ENCODE data around the gene CELF3. TPM values are rescaled to one million over a fixed set of nuclear protein-coding genes. Genes with fewer than 3 reads are reported as not detected.
A peak's percentile ranks its signal among the peaks of the same experiment; 100 is the strongest.

The CELF3 gene
- total RNA-seq, 2 experiments from 2014 or later, result not detected

- CTCF ChIA-PET, result no interaction called here
- intact Hi-C loops (cut with DNase I, micrococcal nuclease), result no loop called here
- H3K27me3 Mint-ChIP-seq, result peaks cover 10% of the 10 kb centered on the region
- H3K4me1 Mint-ChIP-seq, result no peaks in the 10 kb centered on the region
- no peaks in the 10 kb centered on the region for H3K9me3 Mint-ChIP-seq (ENCODE audit: low read depth)
- ATAC-seq, result no peak
- H3K27ac Mint-ChIP-seq, result no peak overlapping the region
- H3K4me3 Mint-ChIP-seq, result no peak overlapping the region
- no peaks in the 10 kb centered on the region for H3K36me3 Mint-ChIP-seq (ENCODE audit: low read depth)
- peak; percentile 70 for DNase-seq
- POLR2A ChIA-PET, result no interaction called here
Measured at GRCh38 chr1:151710187-151710840, 6.3 kb downstream of the CELF3 start.

DNA sequence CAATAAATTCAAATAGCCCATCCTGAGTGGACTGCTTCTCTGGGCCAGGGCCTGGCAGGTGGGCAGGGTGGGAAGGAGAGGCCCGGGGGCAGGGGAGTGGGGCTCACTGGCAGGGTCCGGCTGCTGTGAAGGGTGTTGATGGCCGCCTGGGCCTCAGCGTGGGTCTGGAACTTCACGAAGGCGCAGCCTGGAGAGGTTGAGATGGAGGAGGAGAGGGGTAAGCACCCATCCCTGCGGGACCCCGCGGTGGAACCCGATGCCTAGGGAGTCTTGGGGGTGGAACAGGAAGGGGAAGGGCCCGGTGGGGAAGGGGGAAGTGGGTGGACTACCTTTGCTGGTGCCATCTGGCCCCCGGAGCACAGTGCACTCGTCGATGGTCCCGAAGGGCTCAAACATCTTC lies 7.7 kb downstream of the CELF3 start:
- no peaks in the 10 kb centered on the region for H3K36me3 Mint-ChIP-seq (ENCODE audit: low read depth)
- no peaks in the 10 kb centered on the region for H3K4me1 Mint-ChIP-seq
- no peak for ATAC-seq
- no peaks in the 10 kb centered on the region for H3K9me3 Mint-ChIP-seq (ENCODE audit: low read depth)
- no peak for DNase-seq
- intact Hi-C loops (cut with DNase I, micrococcal nuclease), result no loop called here
- no peak overlapping the region for H3K4me3 Mint-ChIP-seq
- POLR2A ChIA-PET, result no interaction called here
- CTCF ChIA-PET, result no interaction called here
- H3K27ac Mint-ChIP-seq, result no peak overlapping the region
- H3K27me3 Mint-ChIP-seq, result no peaks in the 10 kb centered on the region

DNA sequence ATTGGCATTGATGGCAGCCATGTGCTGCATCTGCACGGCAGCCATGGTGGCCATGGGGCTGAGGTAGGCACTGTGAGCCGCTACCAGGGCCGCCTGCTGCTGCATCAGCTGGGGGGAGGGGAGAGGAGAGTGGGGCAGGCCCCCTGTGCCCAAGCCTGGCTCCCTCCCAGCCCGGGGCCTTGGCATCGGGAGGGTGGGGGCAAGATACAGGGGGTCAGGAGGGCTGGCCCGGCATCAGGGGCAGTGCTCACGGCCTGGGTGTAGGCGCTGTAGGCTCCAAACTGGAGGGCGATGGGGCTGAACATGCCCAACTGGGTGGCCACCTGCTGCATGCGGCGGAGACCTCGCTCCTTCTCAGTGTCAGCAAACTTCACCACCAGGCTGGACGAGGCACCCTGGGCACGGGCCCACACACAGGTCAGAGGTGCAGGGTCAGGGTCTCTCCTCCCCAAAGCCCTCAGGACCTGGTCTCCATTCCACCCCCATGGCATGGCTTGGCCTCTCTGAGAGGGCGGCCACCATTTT lies 9.0 kb downstream of the CELF3 start:
- Mint-ChIP-seq H3K9me3 (ENCODE audit: low read depth) (no peaks in the 10 kb centered on the region), H3K4me3 (no peak overlapping the region), H3K27me3 (no peaks in the 10 kb centered on the region), H3K27ac (no peak overlapping the region), H3K4me1 (peaks cover 3% of the 10 kb centered on the region), H3K36me3 (ENCODE audit: low read depth) (no peaks in the 10 kb centered on the region)
- intact Hi-C loops (cut with DNase I, micrococcal nuclease), result no loop called here
- ATAC-seq (no peak), DNase-seq (no peak)
- ChIA-PET CTCF (no interaction called here), POLR2A (no interaction called here)

DNA sequence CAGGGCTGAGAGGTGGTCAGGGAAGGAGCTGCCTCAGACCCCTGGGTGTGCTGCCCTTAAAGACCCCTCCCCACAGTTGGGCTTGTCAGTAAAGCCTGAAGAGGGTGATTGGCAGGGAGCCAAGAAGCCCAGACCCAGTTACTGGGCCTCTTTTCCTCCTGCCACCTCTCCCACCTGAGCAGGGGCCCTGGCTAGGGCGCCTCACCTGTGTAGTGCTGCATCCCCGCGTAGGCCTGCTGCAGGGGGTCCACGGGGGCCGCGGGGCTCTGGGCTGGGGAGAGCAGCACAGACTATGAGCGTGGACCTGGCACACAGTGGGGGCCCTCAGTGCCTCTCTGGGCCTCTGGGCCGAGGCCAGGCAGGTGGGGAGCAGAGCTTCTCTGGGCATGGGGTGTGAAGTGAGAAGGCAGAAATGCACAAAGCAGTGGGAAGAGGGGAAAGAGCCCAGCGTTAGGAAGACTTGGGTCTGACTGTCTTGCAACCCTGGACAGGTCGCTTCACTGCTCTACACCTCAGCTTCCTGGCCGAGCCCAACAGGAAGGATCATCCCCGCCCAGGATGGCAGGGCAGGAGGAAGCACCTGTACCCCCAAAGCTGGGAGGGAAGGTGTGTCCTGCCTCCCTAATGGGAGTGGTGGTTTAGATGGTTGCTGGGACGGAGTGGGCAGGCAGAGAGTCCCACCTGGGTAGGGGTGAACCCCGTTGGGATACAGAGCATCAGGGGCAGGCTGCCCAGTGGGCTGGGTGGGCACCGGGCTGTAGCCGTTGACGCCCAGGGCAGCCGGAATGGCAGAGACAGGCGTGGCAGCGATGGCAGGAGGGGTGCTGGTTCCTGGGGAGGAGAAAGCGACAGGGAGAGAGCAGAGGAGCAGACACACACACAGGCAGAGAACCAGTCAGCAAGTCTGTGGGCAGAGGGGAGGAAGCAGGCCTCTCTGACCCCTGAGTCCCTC lies 9.9 kb downstream of the CELF3 start:
- H3K27me3 Mint-ChIP-seq, result no peaks in the 10 kb centered on the region
- no peak for ATAC-seq
- peaks cover 3% of the 10 kb centered on the region for H3K4me1 Mint-ChIP-seq
- no peak overlapping the region for H3K27ac Mint-ChIP-seq
- ChIA-PET POLR2A (no interaction called here), CTCF (no interaction called here)
- intact Hi-C loops (cut with DNase I, micrococcal nuclease), result no loop called here
- H3K36me3 Mint-ChIP-seq (ENCODE audit: low read depth), result no peaks in the 10 kb centered on the region
- H3K4me3 Mint-ChIP-seq, result no peak overlapping the region
- H3K9me3 Mint-ChIP-seq (ENCODE audit: low read depth), result no peaks in the 10 kb centered on the region
- no peak for DNase-seq

- intact Hi-C loops (cut with DNase I, micrococcal nuclease), result no loop called here
- Mint-ChIP-seq H3K4me3 (no peak overlapping the region), H3K4me1 (peaks cover 3% of the 10 kb centered on the region), H3K27me3 (no peaks in the 10 kb centered on the region), H3K36me3 (ENCODE audit: low read depth) (peaks cover 2% of the 10 kb centered on the region), H3K9me3 (ENCODE audit: low read depth) (no peaks in the 10 kb centered on the region), H3K27ac (no peak overlapping the region)
- no peak for ATAC-seq
- no peak for DNase-seq
- ChIA-PET CTCF (interaction anchor here (0.6 kb wide), 1 partner anchor 99 kb away, joined by 4 read pairs; no protein-coding TSS in a partner anchor), POLR2A (no interaction called here)
Measured at GRCh38 chr1:151705753-151706463, 10.7 kb downstream of the CELF3 start.

DNA sequence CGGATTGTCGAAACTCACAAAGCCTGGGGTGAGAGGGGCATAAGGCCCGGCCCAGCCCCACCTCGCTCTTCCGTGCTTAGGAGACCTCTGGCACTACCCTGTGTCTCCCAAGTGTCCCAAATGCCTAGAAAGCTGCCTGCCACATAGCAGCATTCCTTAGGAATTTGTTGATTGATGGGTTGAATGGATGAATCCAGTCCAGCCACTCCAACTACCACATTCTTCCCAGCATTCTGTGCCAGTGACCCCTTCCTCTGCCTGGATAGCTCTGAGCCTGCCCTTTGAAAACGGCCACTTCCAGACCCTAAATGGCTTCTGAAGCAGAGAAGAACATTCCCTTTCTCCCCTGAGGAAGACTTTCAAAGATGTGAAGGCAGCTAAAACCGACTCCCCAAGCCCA lies 11.5 kb downstream of the CELF3 start:
- DNase-seq (no peak), ATAC-seq (no peak)
- peaks cover 3% of the 10 kb centered on the region for H3K4me1 Mint-ChIP-seq
- H3K27ac Mint-ChIP-seq, result no peak overlapping the region
- H3K27me3 Mint-ChIP-seq, result no peaks in the 10 kb centered on the region
- POLR2A ChIA-PET, result no interaction called here
- no peaks in the 10 kb centered on the region for H3K9me3 Mint-ChIP-seq (ENCODE audit: low read depth)
- CTCF ChIA-PET, result interaction anchor here (0.6 kb wide), 3 partner anchors 95 to 257 kb away, joined by 3 to 4 read pairs (median 3); no protein-coding TSS in a partner anchor
- H3K4me3 Mint-ChIP-seq, result no peak overlapping the region
- peaks cover 2% of the 10 kb centered on the region for H3K36me3 Mint-ChIP-seq (ENCODE audit: low read depth)
- intact Hi-C loops (cut with DNase I, micrococcal nuclease), result no loop called here

DNA sequence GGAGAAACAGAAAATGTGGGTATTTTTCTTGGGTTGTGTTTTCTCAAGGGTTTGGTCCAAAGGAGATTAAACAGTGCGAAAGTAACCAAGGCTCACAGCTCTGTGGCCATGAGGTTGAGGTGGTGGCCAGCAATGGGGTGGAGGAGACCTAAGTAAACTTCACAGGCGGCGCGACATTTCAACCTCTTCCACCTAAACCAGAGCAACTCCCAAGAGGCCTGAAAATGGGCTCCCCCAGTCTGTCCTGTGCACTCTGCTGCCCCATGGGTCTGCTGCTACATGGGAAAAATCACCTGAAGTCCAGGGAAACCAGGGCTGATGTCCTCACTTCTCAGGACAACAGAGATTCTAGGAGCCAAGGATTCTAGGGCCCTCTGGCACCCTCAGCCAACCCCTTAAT lies 12.4 kb downstream of the CELF3 start:
- H3K27me3 Mint-ChIP-seq, result no peaks in the 10 kb centered on the region
- peaks cover 3% of the 10 kb centered on the region for H3K4me1 Mint-ChIP-seq
- H3K4me3 Mint-ChIP-seq, result no peak overlapping the region
- no peak overlapping the region for H3K27ac Mint-ChIP-seq
- DNase-seq (no peak), ATAC-seq (no peak)
- no peaks in the 10 kb centered on the region for H3K9me3 Mint-ChIP-seq (ENCODE audit: low read depth)
- CTCF ChIA-PET, result no interaction called here
- H3K36me3 Mint-ChIP-seq (ENCODE audit: low read depth), result peaks cover 2% of the 10 kb centered on the region
- intact Hi-C loops (cut with DNase I, micrococcal nuclease), result no loop called here
- POLR2A ChIA-PET, result no interaction called here

- DNase-seq (no peak), ATAC-seq (no peak)
- CTCF ChIA-PET, result no interaction called here
- H3K9me3 Mint-ChIP-seq (ENCODE audit: low read depth), result no peaks in the 10 kb centered on the region
- intact Hi-C loops (cut with DNase I, micrococcal nuclease), result loop anchor here in 1 of 2 experiments (2.0 kb wide), 1 partner anchor 25 kb away; no protein-coding TSS in a partner anchor
- no peak overlapping the region for H3K27ac Mint-ChIP-seq
- H3K4me3 Mint-ChIP-seq, result no peak overlapping the region
- POLR2A ChIA-PET, result no interaction called here
- no peaks in the 10 kb centered on the region for H3K27me3 Mint-ChIP-seq
- H3K4me1 Mint-ChIP-seq, result peaks cover 3% of the 10 kb centered on the region
- H3K36me3 Mint-ChIP-seq (ENCODE audit: low read depth), result peaks cover 2% of the 10 kb centered on the region
Measured at GRCh38 chr1:151703813-151704212, 12.8 kb downstream of the CELF3 start.

DNA sequence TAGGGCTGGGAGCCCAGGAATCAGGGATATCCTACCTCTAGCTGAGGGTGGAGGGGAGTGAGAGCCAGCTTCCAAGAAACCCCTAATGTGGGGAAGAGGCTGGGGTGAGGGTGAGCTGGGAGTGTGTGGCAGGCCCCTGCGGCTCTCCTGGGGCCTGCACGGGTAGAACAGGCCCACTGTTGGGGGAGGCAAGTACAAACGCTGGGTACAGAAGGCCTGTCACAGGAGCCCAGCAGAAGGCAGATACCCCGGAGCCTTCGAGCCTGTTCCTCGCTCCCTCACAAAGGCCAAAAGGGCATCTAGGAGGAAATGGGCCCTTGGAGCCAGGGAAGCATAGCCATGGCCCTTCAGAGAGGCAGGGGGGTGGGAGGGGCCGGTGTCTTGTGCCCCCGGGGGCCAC lies 13.7 kb downstream of the CELF3 start:
- H3K4me3 Mint-ChIP-seq, result no peak overlapping the region
- no peak for DNase-seq
- H3K36me3 Mint-ChIP-seq (ENCODE audit: low read depth), result peaks cover 2% of the 10 kb centered on the region
- intact Hi-C loops (cut with DNase I, micrococcal nuclease), result loop anchor here in 1 of 2 experiments (2.0 kb wide), 1 partner anchor 24 kb away; no protein-coding TSS in a partner anchor
- no peaks in the 10 kb centered on the region for H3K9me3 Mint-ChIP-seq (ENCODE audit: low read depth)
- H3K27ac Mint-ChIP-seq, result no peak overlapping the region
- H3K4me1 Mint-ChIP-seq, result peaks cover 3% of the 10 kb centered on the region
- ChIA-PET CTCF (no interaction called here), POLR2A (no interaction called here)
- no peaks in the 10 kb centered on the region for H3K27me3 Mint-ChIP-seq
- ATAC-seq, result no peak

DNA sequence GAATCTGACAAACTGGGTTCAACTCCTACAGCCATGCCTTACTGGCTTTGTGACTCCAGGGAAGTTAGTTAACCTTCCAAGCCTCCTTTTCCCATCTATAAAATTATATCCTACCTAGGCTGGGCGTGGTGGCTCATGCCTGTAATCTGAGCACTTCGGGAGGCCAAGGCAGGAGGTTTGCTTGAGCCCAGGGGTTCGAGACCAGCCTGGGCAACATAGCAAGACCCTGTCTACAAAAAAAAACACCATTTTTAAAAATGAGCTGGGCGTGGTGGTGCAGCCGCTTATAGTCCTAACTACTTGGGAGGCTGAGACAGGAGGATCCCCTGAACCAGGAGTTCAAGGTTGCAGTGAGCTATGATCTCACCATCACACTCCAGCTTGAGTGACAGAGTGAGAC lies 15.1 kb downstream of the CELF3 start:
- ATAC-seq (no peak), DNase-seq (no peak)
- POLR2A ChIA-PET, result interaction anchor here (0.7 kb wide), 1 partner anchor 12 kb away, joined by 3 read pairs; no protein-coding TSS in a partner anchor
- Mint-ChIP-seq H3K27me3 (no peaks in the 10 kb centered on the region), H3K4me3 (no peak overlapping the region), H3K4me1 (peaks cover 3% of the 10 kb centered on the region), H3K9me3 (ENCODE audit: low read depth) (no peaks in the 10 kb centered on the region), H3K27ac (no peak overlapping the region), H3K36me3 (ENCODE audit: low read depth) (peaks cover 4% of the 10 kb centered on the region)
- intact Hi-C loops (cut with DNase I, micrococcal nuclease), result no loop called here
- CTCF ChIA-PET, result interaction anchor here (0.5 kb wide), 1 partner anchor 250 kb away, joined by 3 read pairs; no protein-coding TSS in a partner anchor

DNA sequence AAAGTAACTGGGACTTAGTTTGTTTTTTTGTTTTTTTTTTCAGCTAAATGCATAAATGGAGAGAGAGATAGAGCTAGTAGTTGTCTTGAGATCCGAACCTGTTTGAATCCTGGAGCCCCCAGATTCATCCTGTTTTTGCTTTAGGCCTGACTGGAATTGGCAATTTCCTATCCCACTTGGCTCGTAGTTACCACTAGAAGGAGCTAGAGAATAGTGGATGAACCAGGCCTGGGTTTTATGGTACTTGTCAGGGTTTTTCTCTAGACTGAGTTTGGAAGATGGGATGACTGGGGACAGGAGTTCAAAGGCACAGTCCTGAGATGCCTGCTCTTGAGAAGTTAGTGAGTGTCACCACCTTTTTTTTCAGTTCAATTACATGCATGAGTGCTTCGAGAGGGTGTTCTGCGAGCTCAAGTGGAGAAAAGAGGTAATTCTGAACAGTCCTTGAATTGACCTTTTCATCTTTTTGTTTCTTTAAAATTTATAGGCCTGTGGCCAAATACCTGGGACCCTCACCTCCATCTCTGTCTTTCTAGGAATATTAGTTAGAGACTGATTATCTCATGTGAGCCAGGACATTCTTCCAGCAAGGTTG lies 23.4 kb downstream of the CELF3 start:
- Mint-ChIP-seq H3K9me3 (ENCODE audit: low read depth) (no peaks in the 10 kb centered on the region), H3K4me1 (no peaks in the 10 kb centered on the region), H3K27ac (no peak overlapping the region), H3K27me3 (no peaks in the 10 kb centered on the region), H3K36me3 (ENCODE audit: low read depth) (peaks cover 16% of the 10 kb centered on the region), H3K4me3 (no peak overlapping the region)
- ATAC-seq (no peak), DNase-seq (no peak)
- POLR2A ChIA-PET, result no interaction called here
- CTCF ChIA-PET, result interaction anchor here (0.6 to 1.2 kb wide), 3 partner anchors 127 to 1004 kb away, joined by 3 to 5 read pairs (median 3); no protein-coding TSS in a partner anchor
- intact Hi-C loops (cut with DNase I, micrococcal nuclease), result loop anchor here in 1 of 2 experiments (1.0 kb wide), 1 partner anchor 143 kb away; no protein-coding TSS in a partner anchor

Data from activated CD4-positive, alpha-beta T cell treated with anti-CD3 and anti-CD28 coated beads for 36 hours (primary cell).